Fibroblast of villous mesenchyme (primary cell): ENCODE measurements around the gene COL23A1. TPM values are rescaled to one million over a fixed set of nuclear protein-coding genes. Genes with fewer than 3 reads are reported as not detected.

Experiments used
- DNase-seq: peaks from one replicate; pipeline ENCODE4 v3.0.0-alpha.2; 2010; ENCODE audit warnings: low read depth
- H3K4me3 ChIP-seq: 2 replicates; pipeline ENCODE4 v1.5.1; 2011; ENCODE audit warnings: low read depth, mild to moderate bottlenecking, low read length
- total RNA-seq: library from RNA; depleted of rRNA; stranded (reverse); fragments of >200 nt; gene quantifications from 2 replicates; pipeline ENCODE4 v1.2.3, GENCODE V29; 2012
- TF ChIP-seq, protein P1 (sequence below): IDR thresholded peaks from 2 replicates; pipeline ENCODE4 v1.5.1; 2012; ENCODE audit warnings: low read depth, mild to moderate bottlenecking, low read length; ENCODE audit not compliant: insufficient read depth

COL23A1 gene
- total RNA-seq, 1 donor, result not detected

DNA sequence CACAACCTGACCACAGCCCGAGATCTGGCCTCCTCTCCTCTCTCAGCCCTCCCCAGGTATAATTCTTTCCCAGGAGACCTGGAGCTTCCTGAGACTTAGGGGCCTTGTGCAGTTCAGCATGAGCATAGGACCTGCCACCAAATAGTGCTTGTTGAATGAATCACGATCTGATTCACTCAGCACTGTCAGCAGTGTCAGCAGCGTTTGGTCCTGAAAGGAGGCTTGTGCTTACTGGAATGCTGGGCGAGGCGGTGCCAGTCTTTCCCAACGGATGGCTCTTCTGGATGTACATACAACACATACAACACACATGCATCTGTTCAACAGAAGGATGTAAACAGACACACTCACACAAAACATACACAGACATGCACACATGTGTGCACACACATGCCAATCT, 173.3 kb downstream of the COL23A1 start:
- TF ChIP-seq, protein P1, sequence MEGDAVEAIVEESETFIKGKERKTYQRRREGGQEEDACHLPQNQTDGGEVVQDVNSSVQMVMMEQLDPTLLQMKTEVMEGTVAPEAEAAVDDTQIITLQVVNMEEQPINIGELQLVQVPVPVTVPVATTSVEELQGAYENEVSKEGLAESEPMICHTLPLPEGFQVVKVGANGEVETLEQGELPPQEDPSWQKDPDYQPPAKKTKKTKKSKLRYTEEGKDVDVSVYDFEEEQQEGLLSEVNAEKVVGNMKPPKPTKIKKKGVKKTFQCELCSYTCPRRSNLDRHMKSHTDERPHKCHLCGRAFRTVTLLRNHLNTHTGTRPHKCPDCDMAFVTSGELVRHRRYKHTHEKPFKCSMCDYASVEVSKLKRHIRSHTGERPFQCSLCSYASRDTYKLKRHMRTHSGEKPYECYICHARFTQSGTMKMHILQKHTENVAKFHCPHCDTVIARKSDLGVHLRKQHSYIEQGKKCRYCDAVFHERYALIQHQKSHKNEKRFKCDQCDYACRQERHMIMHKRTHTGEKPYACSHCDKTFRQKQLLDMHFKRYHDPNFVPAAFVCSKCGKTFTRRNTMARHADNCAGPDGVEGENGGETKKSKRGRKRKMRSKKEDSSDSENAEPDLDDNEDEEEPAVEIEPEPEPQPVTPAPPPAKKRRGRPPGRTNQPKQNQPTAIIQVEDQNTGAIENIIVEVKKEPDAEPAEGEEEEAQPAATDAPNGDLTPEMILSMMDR, result no peak
- H3K4me3 ChIP-seq, result no peak overlapping the region
- no peak for DNase-seq

DNA sequence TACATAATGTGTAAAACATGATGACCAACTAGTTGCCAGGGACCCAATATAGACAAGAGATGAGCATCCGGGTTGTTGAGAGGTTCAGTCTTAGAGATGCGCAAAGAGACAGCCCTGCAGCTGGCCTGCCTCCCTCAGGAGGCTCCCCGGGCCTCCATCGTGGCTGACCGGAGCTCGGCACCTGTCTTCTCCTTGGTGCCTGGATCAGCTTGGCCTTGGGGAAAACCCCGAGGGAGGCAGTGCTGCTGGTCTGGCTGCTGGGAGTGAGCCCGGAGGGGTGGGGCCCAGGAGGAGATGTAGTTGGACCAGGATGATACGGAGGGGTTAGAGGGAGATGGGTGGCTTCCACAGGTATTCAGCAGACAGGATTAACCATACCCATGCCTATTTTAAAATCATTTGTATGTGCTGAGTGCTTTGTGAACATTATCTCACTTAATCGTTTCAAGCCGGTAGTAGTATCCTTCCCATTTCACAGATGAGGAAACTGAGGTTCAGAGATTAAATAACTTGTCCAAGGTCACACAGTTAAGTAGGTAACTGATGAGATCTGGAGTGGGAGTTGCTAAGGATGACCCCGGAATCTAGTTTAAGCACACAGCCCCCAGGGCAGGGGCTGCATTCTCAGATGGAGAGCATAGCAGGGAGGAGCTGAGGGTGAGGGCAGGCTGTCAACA, 173.8 kb downstream of the COL23A1 start:
- TF ChIP-seq, protein P1, result no peak
- no peak for DNase-seq

DNA sequence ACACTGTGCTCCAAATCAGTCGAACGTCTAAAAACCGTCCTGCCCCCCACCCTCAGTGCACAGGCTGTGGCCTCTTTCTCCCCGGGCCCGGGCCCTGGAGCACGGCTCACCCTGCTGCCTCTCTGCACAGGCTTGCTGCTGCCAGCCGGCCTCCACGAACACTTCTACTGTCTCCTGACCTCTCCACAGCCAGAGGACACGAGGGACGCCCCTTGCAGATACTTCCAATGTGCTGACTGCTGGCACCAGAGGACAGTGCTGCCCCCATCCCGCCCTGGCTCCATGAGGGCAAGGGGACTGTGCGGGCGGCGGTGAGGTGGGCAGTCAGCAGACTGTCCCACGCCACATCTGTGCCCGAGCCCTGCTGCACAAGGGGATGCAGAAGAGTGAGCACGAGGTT, 174.8 kb downstream of the COL23A1 start:
- no peak for DNase-seq
- TF ChIP-seq, protein P1, result no peak

More for the DNA sequence above, 173.8 kb downstream of the COL23A1 start:
- H3K4me3 ChIP-seq, result no peak overlapping the region

DNA sequence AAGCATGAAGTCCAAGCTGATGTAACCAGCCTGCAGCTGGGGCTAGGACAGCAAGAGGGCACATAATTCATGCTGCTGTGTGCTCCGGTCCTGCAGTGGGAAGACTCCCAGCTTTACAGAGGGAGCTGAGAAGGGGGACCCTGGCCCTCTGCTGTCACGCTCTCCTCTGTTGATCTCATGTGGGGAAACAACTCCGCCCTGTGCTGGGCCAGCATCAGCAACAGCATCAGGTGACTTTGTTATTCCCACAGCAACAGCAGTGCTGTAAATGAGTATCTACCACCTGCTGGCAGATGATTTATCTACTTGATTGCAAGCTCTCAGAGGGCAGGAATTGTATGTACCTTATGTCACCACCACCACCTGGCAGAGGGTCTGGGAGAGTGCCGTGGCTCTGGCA, 176.2 kb downstream of the COL23A1 start:
- TF ChIP-seq, protein P1, result no peak
- H3K4me3 ChIP-seq, result no peak overlapping the region
- no peak for DNase-seq

More for the DNA sequence above, 174.8 kb downstream of the COL23A1 start:
- no peak overlapping the region for H3K4me3 ChIP-seq

DNA sequence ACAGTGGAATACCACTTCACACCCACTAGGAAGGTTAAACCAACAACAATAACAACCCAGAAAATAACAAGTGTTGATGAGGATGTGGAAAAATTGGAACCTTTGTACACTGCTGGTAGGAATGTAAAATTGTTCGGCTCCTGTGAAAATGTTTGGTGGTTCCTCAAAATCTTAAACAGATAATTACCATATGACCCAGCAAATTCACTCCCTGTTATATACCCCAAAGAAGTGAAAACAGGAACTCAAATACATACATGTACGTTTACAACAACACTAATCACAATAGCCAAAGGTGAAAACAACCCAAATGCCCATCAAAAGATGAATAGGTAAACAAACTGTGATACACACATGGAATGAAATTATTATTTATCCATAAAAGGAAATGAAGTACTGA, 179.1 kb downstream of the COL23A1 start:
- DNase-seq, result no peak
- TF ChIP-seq, protein P1, result no peak
- H3K4me3 ChIP-seq, result no peak overlapping the region

DNA sequence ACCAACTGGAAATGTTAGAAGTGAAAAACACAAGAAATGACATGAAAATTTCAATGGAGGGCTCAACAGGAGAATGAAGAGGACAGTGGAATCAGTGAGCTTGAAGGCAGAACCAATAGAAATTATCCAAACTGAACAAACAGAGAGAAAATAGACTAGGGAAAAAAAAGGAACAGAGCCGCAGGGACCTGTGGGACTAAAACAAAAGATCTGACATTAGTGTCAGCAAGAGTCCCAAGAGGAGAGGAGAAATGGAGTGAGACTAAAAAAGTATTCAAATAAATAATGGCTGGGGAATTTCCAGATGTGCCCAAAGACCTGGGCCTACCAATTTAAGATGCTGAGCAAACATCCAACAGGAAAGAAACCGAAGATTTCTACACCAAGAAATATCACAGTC, 182.5 kb downstream of the COL23A1 start:
- DNase-seq, result no peak
- H3K4me3 ChIP-seq, result no peak overlapping the region
- TF ChIP-seq, protein P1, result no peak

DNA sequence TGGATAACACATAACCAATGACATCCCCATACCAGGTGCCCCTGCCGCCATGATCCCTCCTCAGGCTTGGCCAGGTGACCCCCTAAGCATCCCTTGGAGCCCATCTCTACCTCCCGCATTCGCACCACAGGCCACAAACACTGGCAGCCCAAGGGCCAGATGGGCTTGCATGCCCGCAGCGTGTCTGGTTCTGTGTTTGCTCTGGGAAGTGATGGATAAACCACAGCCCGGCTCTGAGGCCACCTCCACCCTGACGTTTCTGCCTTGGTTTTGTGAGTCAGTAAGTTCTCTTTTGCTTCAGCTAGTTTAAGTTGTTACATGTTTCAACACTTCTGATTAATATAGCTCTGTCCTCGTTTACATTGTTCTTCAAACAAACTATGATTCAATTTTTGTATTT, 185.2 kb downstream of the COL23A1 start:
- no peak overlapping the region for H3K4me3 ChIP-seq
- TF ChIP-seq, protein P1, result no peak
- no peak for DNase-seq
